ENCODE measurements around the gene HADHA.

DNA sequence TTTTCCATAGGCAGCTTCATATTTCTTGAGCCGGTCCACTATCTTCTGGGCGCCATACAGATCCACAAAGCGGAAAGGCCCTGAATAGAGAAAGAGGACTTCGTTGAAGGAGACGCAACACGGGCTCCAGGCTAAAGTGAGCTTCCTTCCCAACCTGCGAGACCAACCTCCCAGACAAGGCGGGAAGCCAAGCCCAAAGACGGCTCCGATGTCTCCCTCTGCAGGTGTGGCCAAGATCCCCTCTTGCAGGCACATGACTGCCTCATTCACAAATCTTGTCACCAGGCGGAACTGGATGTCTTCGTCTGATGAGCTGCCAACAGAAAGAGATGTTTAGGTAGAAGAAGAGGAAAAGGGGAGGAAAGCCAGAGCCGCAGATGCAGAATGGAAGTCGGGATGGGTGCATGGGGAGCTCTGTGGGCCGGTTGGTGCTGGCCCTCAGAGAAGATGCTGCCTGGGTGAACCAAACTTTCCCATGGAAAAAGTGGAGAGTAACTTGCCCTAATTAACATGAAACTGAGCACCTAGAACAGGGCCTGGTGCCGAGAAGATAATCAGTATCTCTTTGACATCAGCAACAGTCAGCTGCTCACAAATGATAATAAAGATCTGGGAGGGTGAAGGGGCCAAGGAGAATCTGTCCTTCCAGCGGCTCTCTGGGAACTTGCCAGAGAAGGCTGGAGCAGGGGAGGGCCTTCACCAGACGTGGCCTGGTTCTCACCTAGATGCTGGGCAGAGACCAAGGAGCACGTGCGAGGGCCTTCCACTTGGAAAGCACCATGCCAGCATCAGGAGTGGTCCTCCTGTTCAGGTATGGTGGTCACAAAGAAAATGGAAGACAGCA lies 52.9 kb downstream of the HADHA start:
- TF ChIP-seq EP300 (IDR thresholded peaks at IDR 0.05) (no peak), CTCF (IDR thresholded peaks at IDR 0.05) (no peak)

Measured in upper lobe of left lung (tissue), 4 donors.